GM21515 (cell line): Measurements from ENCODE around the gene CUX1.
"Not testable (repeated sequence)": the region's sequence is repeated elsewhere in the genome, so short reads cannot be mapped to it uniquely, and the experiment has no call there.

Experiments
- ATAC-seq: cut with Tn5 transposase; IDR thresholded peaks from one replicate; pipeline ENCODE4 v1.9.1; 2021; ENCODE audit not compliant: unreplicated experiment

The CUX1 gene

GRCh38 chr7:101817471-101818286 is at the start of gene CUX1:
CUX1 (plus strand) TSS chr7:101817626; CDS start chr7:101817640, 14 bp downstream.
- ATAC-seq = no peak

GRCh38 chr7:101768280-101768679 is 49.1 kb upstream of the CUX1 start:
- ATAC-seq = no peak

GRCh38 chr7:101770466-101770865 is 47.0 kb upstream of the CUX1 start:
- ATAC-seq = no peak

GRCh38 chr7:101772508-101773211 is 44.8 kb upstream of the CUX1 start:
- no peak for ATAC-seq

GRCh38 chr7:101775181-101775580 is 42.2 kb upstream of the CUX1 start:
- no peak for ATAC-seq

- no peak for ATAC-seq
Observed at GRCh38 chr7:101778026-101778580, 39.3 kb upstream of the CUX1 start.

GRCh38 chr7:101779267-101779666 is 38.2 kb upstream of the CUX1 start:
- no peak for ATAC-seq

- no peak for ATAC-seq
Observed at GRCh38 chr7:101780281-101780680, 37.1 kb upstream of the CUX1 start.

- ATAC-seq = no peak
Observed at GRCh38 chr7:101781439-101781838, 36.0 kb upstream of the CUX1 start.

GRCh38 chr7:101782476-101782875 is 35.0 kb upstream of the CUX1 start:
- no peak for ATAC-seq

GRCh38 chr7:101782896-101783295 is 34.5 kb upstream of the CUX1 start:
- no peak for ATAC-seq

GRCh38 chr7:101783381-101784181 is 33.8 kb upstream of the CUX1 start:
- no peak for ATAC-seq

- ATAC-seq = no peak
Observed at GRCh38 chr7:101784292-101785127, 32.9 kb upstream of the CUX1 start.

GRCh38 chr7:101787864-101788263 is 29.6 kb upstream of the CUX1 start:
- ATAC-seq = no peak

GRCh38 chr7:101788517-101788916 is 28.9 kb upstream of the CUX1 start:
- ATAC-seq = no peak

- no peak for ATAC-seq
Observed at GRCh38 chr7:101790566-101791293, 26.7 kb upstream of the CUX1 start.

GRCh38 chr7:101792051-101792681 is 25.3 kb upstream of the CUX1 start:
- no peak for ATAC-seq

GRCh38 chr7:101792682-101793071 is 24.7 kb upstream of the CUX1 start:
- ATAC-seq = not testable (repeated sequence)

- no peak for ATAC-seq
Observed at GRCh38 chr7:101795461-101795860, 22.0 kb upstream of the CUX1 start.
